K562 (cell line): ENCODE results near the gene EFEMP2. TPM values are rescaled to one million over a fixed set of nuclear protein-coding genes. Genes with fewer than 3 reads are reported as not detected.

Experiments used
- CEBPB ChIP-seq: fragments of 450-650 bp; IDR thresholded peaks from 2 replicates; pipeline ENCODE4 v1.6.1; 2016; ENCODE audit warnings: missing genetic modification characterization, missing compliant biosample characterization
- ESRRA ChIP-seq: fragments of 450-650 bp; IDR thresholded peaks from 2 replicates; pipeline ENCODE4 v1.6.1; 2014; ENCODE audit warnings: low read depth, mild to moderate bottlenecking, moderate library complexity, borderline replicate concordance
- GABPB2 ChIP-seq: fragments of 250-450 bp; sonication (Bioruptor Pico); conservative IDR thresholded peaks from 2 replicates; pipeline ENCODE4 v1.5.1; 2021; ENCODE audit warnings: mild to moderate bottlenecking
- NR4A1 ChIP-seq, 2 experiments: fragments of 250-450 bp in 1 of 2; fragments of 450-650 bp in 1 of 2; sonication (Bioruptor Pico) in 1 of 2; IDR thresholded peaks; 2 replicates each; pipeline versions ENCODE4 v1.4.0 to v1.6.1; 2016 to 2020; ENCODE audit warnings: mild to moderate bottlenecking in 2 of 2, missing compliant biosample characterization in 1 of 2, missing genetic modification characterization in 1 of 2, moderate library complexity in 1 of 2
- POLR2G ChIP-seq: fragments of 200-400 bp; formaldehyde crosslinking; IDR thresholded peaks from 2 replicates; pipeline ENCODE4 v1.6.1; 2017; ENCODE audit warnings: low read depth, mild to moderate bottlenecking, antibody characterized with exemption, low read length, moderate library complexity
- RFX7 ChIP-seq: fragments of 250-450 bp; sonication (Bioruptor Pico); IDR thresholded peaks from 2 replicates; pipeline ENCODE4 v1.5.1; 2021; ENCODE audit warnings: mild to moderate bottlenecking
- SPI1 ChIP-seq: IDR thresholded peaks from 2 replicates; pipeline ENCODE4 v1.6.1; 2011; ENCODE audit warnings: low read depth, low read length, control low read depth, borderline replicate concordance
- TFE3 ChIP-seq: fragments of 450-650 bp; formaldehyde crosslinking; IDR thresholded peaks from 2 replicates; pipeline ENCODE4 v1.4.0; 2020; ENCODE audit warnings: mild to moderate bottlenecking, mixed read lengths
- VEZF1 ChIP-seq: fragments of 200-800 bp; sonication (Bioruptor generic); IDR thresholded peaks from 2 replicates; pipeline ENCODE4 v1.6.1; 2017; ENCODE audit warnings: missing genetic modification characterization, missing compliant biosample characterization
- XRCC3 ChIP-seq: fragments of 450-650 bp; IDR thresholded peaks from 2 replicates; pipeline ENCODE4 v1.6.1; 2017; ENCODE audit warnings: mild to moderate bottlenecking, moderate library complexity
- ZEB2 ChIP-seq: fragments of 450-650 bp; IDR thresholded peaks from 2 replicates; pipeline ENCODE4 v1.6.1; 2016
- ZFX ChIP-seq: sonication (generic); formaldehyde crosslinking; IDR thresholded peaks from 2 replicates; pipeline ENCODE4 v1.8.0; 2022; ENCODE audit warnings: mild to moderate bottlenecking, missing genetic modification reagents, moderate library complexity
- ZNF384 ChIP-seq: IDR thresholded peaks from 2 replicates; pipeline ENCODE4 v1.6.1; 2012; ENCODE audit warnings: low read depth, low read length, improper control_type of control experiment
- ZNF586 ChIP-seq: fragments of 450-650 bp; formaldehyde crosslinking; conservative IDR thresholded peaks from 2 replicates; pipeline ENCODE4 v1.4.0; 2020; ENCODE audit warnings: mild to moderate bottlenecking, moderate library complexity
- ZNF76 ChIP-seq: fragments of 250-450 bp; sonication (Bioruptor Pico); IDR thresholded peaks from 2 replicates; pipeline ENCODE4 v1.4.0; 2020; ENCODE audit warnings: mild to moderate bottlenecking, moderate library complexity, borderline replicate concordance
- ZNF785 ChIP-seq: fragments of 250-450 bp; sonication (Bioruptor Pico); IDR thresholded peaks from 2 replicates; pipeline ENCODE4 v1.4.0; 2020; ENCODE audit warnings: mild to moderate bottlenecking
- polyA plus RNA-seq, 8 experiments: library from polyadenylated mRNA; depleted of rRNA in 4 of 8; stranded (reverse) in 5 of 8; unstranded in 3 of 8; fragments of >200 nt; fragmentation: Nextera tagmentation in 2 of 8; fragmentation: Illumina TruSeq in 1 of 8; extraction: Ambion mirVana in 2 of 8; extraction: Trizol in 1 of 8; gene quantifications; 2 replicates each; pipeline versions ENCODE4 v1.2.1 to v1.2.3, GENCODE V29; 2011 to 2014; ENCODE audit warnings: inconsistent platforms in 1 of 8, missing spikeins in 1 of 8
- total RNA-seq, 7 experiments: library from RNA; depleted of rRNA in 6 of 7; stranded (reverse); fragments of >200 nt in 6 of 7; fragmentation: Illumina TruSeq in 2 of 7; extraction: Trizol in 2 of 7; gene quantifications; 2 replicates each; pipeline versions ENCODE4 v1.2.1 to v1.2.3, GENCODE V29; 2011 to 2021; ENCODE audit warnings: low replicate concordance in 1 of 7
- TF ChIP-seq, protein P1 (sequence below): fragments of 450-650 bp; formaldehyde crosslinking; IDR thresholded peaks from 2 replicates; pipeline ENCODE4 v1.4.0; 2022; ENCODE audit warnings: missing genetic modification characterization
- TF ChIP-seq, protein P2 (sequence below): sonication (generic); formaldehyde crosslinking; IDR thresholded peaks from 2 replicates; pipeline ENCODE4 v1.5.0; 2020; ENCODE audit warnings: missing genetic modification reagents

Gene EFEMP2
- total and polyA plus RNA-seq, 9 of the 15 experiments (the other 6 are each of a cell fraction or from before 2014, with no cell fraction given): 0.07 to 2.9 (median 0.69) TPM; not detected in 1

- TF ChIP-seq CEBPB (tag): no peak
- TF ChIP-seq, protein P1, sequence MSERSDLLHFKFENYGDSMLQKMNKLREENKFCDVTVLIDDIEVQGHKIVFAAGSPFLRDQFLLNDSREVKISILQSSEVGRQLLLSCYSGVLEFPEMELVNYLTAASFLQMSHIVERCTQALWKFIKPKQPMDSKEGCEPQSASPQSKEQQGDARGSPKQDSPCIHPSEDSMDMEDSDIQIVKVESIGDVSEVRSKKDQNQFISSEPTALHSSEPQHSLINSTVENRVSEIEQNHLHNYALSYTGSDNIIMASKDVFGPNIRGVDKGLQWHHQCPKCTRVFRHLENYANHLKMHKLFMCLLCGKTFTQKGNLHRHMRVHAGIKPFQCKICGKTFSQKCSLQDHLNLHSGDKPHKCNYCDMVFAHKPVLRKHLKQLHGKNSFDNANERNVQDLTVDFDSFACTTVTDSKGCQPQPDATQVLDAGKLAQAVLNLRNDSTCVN (CRISPR knock-in tag): no peak
- peak; percentile 93 for TF ChIP-seq POLR2G
- TF ChIP-seq ZNF785 (CRISPR knock-in tag): no peak
- TF ChIP-seq VEZF1: peak; percentile 78
- TF ChIP-seq ZNF384: no peak
- TF ChIP-seq ZEB2: no peak
- TF ChIP-seq ZFX (CRISPR knock-in tag): peak; percentile 77
- no peak for TF ChIP-seq XRCC3
- TF ChIP-seq RFX7 (CRISPR knock-in tag): no peak
- peak; percentile 57; the same call in 1 of the 2 replicates for TF ChIP-seq ZNF586 (CRISPR knock-in tag)
- TF ChIP-seq TFE3 (CRISPR knock-in tag): no peak
- TF ChIP-seq, protein P2, sequence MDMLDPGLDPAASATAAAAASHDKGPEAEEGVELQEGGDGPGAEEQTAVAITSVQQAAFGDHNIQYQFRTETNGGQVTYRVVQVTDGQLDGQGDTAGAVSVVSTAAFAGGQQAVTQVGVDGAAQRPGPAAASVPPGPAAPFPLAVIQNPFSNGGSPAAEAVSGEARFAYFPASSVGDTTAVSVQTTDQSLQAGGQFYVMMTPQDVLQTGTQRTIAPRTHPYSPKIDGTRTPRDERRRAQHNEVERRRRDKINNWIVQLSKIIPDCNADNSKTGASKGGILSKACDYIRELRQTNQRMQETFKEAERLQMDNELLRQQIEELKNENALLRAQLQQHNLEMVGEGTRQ (CRISPR knock-in tag): no peak
- TF ChIP-seq NR4A1 (CRISPR knock-in tag; IDR thresholded peaks at IDR 0.05): peak; percentile 78; the same call in 1 of the 2 replicates
- peak; percentile 66; the same call in 1 of the 2 replicates for TF ChIP-seq NR4A1 (tag; IDR thresholded peaks at IDR 0.05)
- TF ChIP-seq GABPB2 (CRISPR knock-in tag): no peak
- peak; percentile 84; the same call in 1 of the 2 replicates for TF ChIP-seq ZNF76 (CRISPR knock-in tag)
- peak; percentile 27; the same call in 1 of the 2 replicates for TF ChIP-seq ESRRA
- no peak for TF ChIP-seq SPI1
Measured at GRCh38 chr11:65890324-65891218, 18.0 kb upstream of the EFEMP2 start, which contains the start of gene CCDC85B (continued).
